T47D (cell line): ENCODE results near the gene CNTN5.

Experiments
- DNase-seq, 2 experiments: peaks; one replicate each; pipeline versions ENCODE4 v3.0.0 to v3.0.0-alpha.2; 2011 to 2012; ENCODE audit warnings: low read depth in 1 of 2, low spot score in 1 of 2
- JUND ChIP-seq: IDR thresholded peaks from 2 replicates; pipeline ENCODE4 v1.6.1; 2012; ENCODE audit warnings: low read depth
- in situ Hi-C: cut with HindIII; loops from 2 replicates; pipeline ENCODE4 v1.10.0; 2016; ENCODE audit warnings: low sequenced_read_pairs, low pct_unique_long_range_greater_than_20kb

CNTN5 gene

DNA sequence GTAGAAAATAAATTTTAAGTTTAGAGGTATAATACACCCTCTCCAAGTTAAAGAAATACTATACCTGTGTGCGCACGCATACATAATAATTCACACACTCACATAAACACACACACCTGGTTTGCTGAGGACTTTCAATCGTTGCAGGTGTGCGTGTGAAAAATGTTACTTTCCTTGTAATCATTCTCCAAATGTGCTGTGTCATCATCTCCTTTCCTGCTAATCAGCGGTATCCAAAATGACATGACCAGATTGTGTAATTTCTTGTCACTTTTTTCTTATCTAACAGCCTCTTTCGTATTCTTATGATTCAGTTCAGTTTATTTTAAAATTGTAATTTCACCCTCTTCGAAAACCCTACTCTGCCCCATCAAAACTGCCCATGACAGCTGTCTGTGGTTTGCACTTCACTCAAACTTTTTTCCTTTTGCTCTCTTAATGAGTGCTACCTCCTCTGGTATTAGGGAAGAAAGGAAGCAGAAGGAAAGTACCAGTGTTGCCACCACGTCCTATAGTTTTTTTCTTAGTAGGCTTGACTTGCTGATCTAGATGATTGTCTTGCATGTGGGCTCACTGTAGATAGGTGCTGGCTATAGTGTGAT is 651.2 kb downstream of the CNTN5 start:
- no peak for DNase-seq
- in situ Hi-C loops = no loop called here
- TF ChIP-seq JUND = no peak

DNA sequence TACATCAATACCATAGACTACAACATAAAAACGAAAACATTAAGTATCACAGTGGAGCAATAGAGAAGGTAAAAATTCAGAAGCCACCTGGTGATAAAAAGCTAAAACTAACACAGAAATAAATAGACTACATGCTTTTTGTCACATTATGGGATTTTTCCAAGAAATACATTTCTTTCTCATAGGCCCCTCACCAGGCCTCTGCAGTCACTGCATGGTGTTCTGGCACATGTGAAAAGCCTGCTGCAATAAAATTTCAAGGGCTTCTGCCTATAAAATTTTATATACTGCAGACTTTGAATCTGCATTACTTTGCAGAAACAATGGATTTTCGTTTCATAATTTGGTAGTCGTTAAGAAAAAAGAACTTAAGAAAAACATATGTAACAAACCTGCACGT is 655.5 kb downstream of the CNTN5 start:
- TF ChIP-seq JUND = no peak
- DNase-seq = no peak
- in situ Hi-C loops = no loop called here

DNA sequence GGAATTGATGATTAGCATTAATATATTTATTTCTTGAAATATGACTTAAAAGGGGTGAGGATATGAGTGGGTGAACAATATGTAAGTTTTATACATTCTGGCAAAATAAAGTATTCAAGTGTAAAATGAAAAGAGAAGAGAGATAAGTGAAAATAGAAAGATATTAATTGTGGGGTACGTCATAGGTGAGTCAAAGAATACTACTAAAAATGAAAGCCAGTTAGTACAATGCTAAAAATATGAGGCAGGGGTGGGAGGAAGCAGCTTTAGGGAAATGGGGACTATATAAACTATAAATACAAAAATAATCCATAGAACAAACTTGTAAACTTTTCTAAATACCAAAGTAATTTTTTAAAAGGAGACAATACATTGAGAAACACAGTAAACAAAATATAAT is 661.4 kb downstream of the CNTN5 start:
- in situ Hi-C loops = no loop called here

DNA sequence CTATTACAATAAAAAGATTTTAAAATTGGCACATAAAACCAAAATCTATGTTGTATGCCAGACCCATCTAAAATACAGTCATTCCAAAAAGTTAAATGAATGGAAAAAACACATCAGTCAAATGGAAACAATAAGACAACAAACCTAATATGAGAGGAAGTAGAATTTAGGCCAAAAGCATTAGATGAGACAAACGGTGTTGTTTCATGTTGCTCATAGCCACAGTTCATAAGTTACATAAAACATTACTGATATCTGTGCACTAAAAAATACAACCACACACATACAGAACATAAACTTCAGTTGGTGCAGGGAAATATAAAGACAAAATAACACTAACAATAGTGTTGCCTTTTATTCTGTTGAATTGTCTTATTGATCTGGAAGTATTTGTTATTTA is 661.9 kb downstream of the CNTN5 start:
- in situ Hi-C loops = no loop called here
- TF ChIP-seq JUND = no peak
- DNase-seq = no peak

More for the DNA sequence above, 661.4 kb downstream of the CNTN5 start:
- no peak for TF ChIP-seq JUND
- DNase-seq = no peak

DNA sequence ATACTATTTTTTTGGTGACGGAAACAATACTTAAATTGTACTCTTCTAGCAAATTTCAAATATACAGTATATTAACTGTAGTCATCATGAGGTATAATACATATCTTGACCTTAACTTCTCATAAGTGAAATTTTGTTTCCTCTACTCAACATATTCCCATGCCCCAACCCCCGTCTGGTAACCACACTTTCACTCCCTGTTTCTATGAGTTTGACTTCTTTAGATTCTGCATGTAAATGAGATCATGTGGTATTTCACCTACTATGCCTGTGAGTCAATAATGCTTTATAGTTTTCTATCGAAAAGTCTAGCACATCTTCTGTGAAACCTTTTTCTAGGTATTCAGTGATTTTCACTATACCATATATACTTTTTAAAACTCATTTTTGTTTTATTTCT is 663.2 kb downstream of the CNTN5 start:
- in situ Hi-C loops = no loop called here
- DNase-seq = no peak
- TF ChIP-seq JUND = no peak

DNA sequence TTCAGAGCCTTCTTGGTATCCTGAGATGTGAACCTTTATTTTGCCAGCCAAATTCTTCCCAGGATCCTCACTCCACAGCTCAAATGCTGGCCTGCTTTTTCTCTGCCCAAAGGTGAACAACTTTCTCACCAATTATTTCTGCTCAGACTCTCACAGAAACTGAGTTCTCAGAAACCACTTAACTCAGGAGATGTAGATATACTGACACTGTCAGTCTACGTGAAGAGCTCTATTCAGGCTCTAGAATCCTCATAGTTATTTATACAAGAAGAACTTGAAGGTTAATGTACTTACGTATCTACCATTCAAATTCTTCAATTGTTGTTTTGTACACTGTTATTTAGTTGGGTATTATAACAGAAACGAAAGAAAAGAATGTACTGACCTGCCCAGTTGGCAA is 666.1 kb downstream of the CNTN5 start:
- in situ Hi-C loops = no loop called here
- no peak for DNase-seq
- TF ChIP-seq JUND = no peak

DNA sequence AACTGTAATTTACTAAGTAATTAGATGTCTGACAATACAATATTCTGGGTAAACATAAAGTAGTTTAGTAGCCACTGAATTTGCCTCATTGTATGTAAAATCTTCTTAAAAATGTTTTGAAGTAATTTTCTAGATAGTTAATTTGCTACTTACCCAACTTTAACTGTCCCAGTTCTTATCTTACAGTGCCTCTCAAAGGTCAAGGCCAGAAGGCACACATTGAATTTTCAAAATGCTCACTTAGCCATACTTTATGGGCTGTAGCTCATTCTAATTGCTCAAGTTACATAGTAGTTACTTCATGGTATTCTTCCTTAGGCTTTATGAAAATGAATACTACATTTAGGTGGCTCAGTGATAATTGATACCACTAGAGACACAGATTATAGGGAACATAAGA is 666.6 kb downstream of the CNTN5 start:
- no peak for DNase-seq
- in situ Hi-C loops = no loop called here
- no peak for TF ChIP-seq JUND

DNA sequence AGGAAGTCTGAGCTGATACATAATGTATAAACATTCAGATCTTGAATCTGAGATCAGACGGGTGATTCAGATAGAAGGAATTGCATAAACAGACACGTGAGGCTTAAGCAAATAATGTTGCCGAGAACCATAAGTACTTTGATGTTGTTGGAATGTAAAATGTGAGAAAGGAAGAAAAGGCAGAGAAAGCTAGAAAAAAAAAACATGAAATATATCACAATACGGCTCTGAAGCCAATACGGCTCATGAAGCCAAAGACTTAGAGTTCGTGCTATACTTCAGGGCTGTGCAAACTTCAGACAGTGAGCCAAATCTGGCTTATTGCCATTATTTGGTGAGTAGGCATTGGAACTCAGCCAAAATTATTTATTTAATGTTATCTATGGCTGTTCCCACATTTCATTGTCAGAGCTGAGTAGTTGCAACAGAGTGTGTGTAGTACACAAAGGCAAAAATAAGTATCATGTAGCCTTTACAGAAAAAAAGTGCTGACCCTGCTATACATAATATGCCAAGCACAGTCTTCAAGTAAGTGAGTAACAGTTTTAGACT is 673.3 kb downstream of the CNTN5 start:
- in situ Hi-C loops = no loop called here
- no peak for DNase-seq
- TF ChIP-seq JUND = no peak

DNA sequence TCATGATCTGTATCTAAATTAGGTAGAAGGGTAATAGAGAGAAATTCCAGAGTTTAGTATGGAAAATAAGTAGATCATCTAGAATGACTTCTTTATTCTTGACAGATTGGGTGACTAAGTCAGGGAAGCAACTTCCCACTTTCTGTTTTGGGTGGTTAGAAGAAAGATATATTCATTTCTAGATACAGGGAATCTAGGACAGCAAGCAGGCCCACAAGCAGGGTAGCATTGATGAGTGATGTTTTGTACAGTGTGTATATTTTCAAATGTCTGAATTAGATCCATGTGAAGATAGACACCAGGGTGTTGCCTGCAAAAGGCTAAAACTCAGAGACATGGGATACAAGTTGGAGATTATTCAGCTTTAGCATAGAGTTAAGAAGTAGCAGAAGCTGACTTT is 674.4 kb downstream of the CNTN5 start:
- in situ Hi-C loops = no loop called here
- DNase-seq = no peak
- no peak for TF ChIP-seq JUND

DNA sequence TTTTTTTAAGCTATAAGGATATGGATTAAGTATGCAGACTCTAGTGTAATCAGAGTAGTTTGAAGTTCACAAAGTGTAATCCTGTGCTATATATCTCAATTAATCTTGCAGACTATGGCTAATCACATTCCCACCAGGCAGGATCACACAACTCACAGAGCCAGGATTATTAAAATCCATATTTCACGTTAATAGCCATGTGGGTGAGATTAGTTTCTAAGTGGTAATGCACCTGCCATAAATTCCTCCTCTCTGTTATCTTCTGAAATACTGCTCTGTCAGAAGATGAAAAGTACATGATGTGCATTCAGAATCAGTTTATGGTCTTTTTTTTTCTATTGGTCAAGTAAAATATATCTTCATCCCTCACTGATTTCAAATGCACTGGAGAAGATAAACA is 686.1 kb downstream of the CNTN5 start:
- in situ Hi-C loops = no loop called here
- no peak for TF ChIP-seq JUND
- DNase-seq = no peak

DNA sequence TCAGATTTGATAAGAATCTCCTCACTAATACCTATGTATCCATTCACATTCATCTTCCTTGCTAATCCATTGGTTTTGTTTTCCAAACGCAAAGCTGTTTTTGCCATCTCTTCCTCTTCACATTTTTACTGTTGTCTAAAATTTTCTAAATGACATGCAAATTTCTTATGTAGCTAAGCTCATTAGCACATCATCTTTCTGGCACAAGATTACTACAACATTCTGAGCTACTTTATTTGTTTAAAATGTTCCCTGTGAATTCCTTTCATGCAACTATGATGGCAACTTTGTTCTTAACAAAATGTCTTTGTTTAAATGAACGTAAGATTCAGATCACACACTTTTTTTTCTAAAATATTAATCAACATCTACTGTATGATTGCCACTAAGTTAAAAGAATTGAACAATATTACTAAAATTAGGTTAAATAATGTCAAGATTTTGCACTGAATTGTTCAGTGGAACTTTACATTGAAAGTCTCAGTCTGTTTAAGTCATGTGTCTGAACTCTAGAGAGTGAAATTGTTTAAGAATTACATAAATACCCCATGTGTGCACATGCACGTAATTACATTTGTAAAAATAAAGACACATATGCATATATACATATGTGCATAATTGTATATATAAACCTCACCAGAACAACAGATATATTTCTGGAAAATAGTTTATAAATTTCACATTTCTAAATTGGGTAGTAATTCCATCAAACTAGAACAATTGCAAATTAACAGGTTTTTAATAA is 688.4 kb downstream of the CNTN5 start:
- in situ Hi-C loops = no loop called here
- TF ChIP-seq JUND = no peak
- no peak for DNase-seq

DNA sequence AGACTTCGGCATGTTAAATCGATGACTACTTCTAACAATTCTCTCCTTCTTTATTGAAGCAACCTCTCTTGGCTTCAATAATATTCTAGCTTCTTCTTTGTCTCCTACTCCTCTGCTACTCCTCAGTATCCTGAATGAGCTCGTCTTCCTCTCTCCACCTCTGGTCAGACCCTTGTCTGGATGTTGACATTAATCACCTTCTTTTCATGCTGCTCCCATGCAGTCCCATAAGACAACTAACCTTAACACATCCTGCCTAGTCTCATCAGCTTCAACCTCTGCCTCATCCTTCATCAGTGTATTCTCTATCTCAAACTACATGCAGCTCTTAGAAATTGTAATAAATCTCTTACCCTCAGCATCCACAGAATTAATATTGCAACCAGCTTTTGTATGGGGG is 695.6 kb downstream of the CNTN5 start:
- no peak for TF ChIP-seq JUND
- in situ Hi-C loops = no loop called here
- no peak for DNase-seq

DNA sequence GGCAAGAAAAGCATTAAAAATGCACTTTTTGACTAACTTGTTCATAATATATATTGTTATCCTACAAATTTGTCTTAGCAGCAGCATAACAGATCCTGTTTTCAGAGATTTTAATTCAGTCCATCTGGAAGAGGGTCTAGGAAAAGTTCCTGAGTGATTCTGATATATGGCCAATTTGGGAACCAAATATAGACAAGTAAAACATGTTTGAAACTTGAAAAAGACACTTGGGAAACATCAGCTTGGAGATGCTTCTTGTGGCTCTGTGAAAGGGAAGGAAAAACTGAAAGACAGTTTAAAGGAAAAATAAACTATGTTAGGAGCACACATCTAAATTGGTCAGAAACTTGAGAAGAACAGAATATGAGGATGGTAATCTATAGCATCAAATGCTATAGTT is 697.5 kb downstream of the CNTN5 start:
- in situ Hi-C loops = no loop called here
- DNase-seq = no peak
- no peak for TF ChIP-seq JUND
